NB4 (cell line): ENCODE data around the gene AGAP1.

Experiments
- DNase-seq: peaks from one replicate; pipeline ENCODE4 v3.0.0; 2010; ENCODE audit warnings: low read depth
- H3K4me3 ChIP-seq: one replicate; pipeline ENCODE4 v1.5.1; 2011; ENCODE audit warnings: mild to moderate bottlenecking, low read depth, low read length, moderate library complexity
- CTCF ChIP-seq: IDR thresholded peaks from one replicate; pipeline ENCODE4 v1.5.1; 2012; ENCODE audit warnings: low read depth, low read length
- MAX ChIP-seq: IDR thresholded peaks from 2 replicates; pipeline ENCODE4 v1.6.1; 2011; ENCODE audit warnings: low read depth, low read length
- MYC ChIP-seq: IDR thresholded peaks from 2 replicates; pipeline ENCODE4 v1.6.1; 2011; ENCODE audit warnings: low read depth, low read length
- POLR2A ChIP-seq: IDR thresholded peaks from 2 replicates; pipeline ENCODE4 v1.6.1; 2011; ENCODE audit warnings: mild to moderate bottlenecking; ENCODE audit not compliant: insufficient read length; ENCODE audit errors: extremely low read depth

The AGAP1 gene

DNA sequence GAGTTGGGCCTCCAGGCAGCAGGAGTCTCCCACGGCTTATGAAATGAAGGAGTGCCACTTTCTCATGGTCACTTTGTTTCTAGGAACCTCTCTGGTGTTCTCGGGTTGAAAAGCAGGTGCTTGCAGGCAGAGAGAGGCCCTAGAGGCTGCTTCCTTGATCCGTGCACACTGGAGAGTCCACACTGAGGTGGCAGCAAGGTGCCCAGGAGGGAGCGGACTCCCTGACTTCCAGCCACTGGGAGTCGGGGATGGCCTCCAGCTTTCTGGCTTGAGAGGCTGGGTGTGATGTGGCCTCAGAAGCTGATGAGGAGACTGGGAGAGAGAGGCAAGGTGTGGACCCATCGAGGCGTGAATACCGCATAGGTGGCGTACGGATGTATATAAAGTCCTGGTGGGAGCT lies 221.8 kb downstream of the AGAP1 start:
- no peak overlapping the region for H3K4me3 ChIP-seq
- TF ChIP-seq MYC (no peak), MAX (no peak), CTCF (no peak), POLR2A (no peak)
- DNase-seq: no peak

DNA sequence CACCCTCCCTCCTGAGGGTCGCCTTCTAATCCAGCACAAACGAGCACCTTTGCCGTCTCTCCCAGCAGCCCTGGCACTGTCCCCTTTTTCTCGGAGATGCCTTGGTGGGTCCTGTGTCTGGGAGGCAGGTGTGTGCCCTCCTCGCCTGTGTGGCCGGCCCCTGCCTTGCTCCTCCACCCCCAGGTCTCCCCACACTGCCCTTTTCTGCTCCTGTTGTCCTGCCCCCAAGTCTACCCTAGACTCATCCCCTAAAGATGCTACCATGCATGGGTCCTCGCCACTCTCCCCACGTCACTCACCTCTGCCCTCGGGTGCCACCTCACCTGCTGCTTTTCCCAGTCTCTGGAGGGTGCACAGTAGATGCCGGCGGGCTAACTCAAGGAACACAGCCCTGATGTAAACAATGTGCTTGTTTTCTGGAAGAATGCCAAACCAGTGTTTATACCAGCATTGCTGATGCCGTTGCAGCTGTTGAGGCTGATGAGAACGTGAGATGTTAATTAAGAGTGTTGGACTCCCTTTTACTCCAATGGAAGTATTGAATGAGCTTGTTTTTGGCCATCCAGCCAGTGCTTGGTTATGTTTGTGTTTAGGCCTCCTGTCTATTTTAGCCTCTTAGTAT lies 223.1 kb downstream of the AGAP1 start:
- DNase-seq: no peak
- no peak for TF ChIP-seq MAX
- H3K4me3 ChIP-seq: no peak overlapping the region

- no peak overlapping the region for H3K4me3 ChIP-seq
- DNase-seq: no peak
- TF ChIP-seq MYC (no peak), POLR2A (no peak), CTCF (no peak), MAX (no peak)
These were observed 225.5 kb downstream of the AGAP1 start for GRCh38 chr2:235719146-235719942.

DNA sequence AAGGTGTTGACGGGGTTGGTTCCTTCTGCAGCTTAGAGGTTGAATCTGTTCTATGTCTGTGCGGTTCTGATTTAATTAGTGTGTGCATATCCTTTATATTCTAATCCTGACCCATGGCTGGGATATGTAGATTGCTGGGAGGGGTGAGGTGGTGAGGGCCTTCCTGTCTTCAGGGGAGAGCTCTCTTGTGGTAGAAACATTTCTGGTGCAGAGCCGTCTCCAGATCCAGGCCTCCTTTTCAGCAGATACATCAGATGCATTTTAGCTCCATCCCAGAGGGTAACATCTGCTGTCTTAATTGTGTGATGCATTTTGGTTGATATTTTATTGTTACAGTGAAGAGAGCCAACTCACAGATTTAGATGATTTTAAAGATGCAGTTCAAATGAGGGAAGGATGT lies 227.8 kb downstream of the AGAP1 start:
- TF ChIP-seq MYC (no peak), MAX (no peak), CTCF (no peak), POLR2A (no peak)
- H3K4me3 ChIP-seq: no peak overlapping the region
- DNase-seq: no peak

DNA sequence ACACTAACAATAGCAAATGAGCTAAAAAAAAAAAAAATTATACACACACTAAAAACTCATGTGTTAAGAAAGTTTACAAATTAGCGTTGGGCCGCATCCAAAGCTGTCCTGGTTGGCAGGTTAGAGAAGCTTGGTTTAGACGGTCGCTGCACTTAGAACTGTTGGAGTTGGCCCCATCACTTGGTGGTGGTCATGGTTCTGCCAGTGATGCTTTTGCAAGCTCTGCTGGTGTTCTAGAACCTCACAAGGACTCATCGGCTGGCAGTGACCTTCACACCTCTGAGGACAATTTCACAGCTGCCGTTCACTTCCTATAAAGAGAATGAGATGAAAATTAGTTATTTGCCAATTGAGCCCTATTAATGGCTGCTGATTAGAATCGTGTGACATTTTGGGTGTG lies 229.0 kb downstream of the AGAP1 start:
- no peak for DNase-seq
- TF ChIP-seq MAX: no peak
- TF ChIP-seq CTCF: no peak
- no peak for TF ChIP-seq MYC
- TF ChIP-seq POLR2A: no peak
- no peak overlapping the region for H3K4me3 ChIP-seq

GRCh38 chr2:235723371-235723770 lies 229.5 kb downstream of the AGAP1 start:
- DNase-seq: no peak
- no peak overlapping the region for H3K4me3 ChIP-seq
- TF ChIP-seq MAX: no peak
